HEK293 (cell line): ENCODE measurements around the gene ZFPL1.

Source experiments
- CTCF ChIA-PET: fragments of 350-600 bp; formaldehyde crosslinking; extraction: SDS; loops from one replicate; lab custom pipeline; 2021; ENCODE audit warnings: antibody characterized with exemption; lab: Yijun Ruan, JAX
- POLR2A ChIA-PET: fragments of 300-600 bp; formaldehyde crosslinking; extraction: SDS; loops from one replicate; lab custom pipeline; 2020; ENCODE audit warnings: antibody characterized with exemption, inconsistent platforms; lab: Yijun Ruan, JAX
- H3K27ac ChIP-seq: fragments of 200-500 bp; sonication (Bioruptor generic); 2 replicates; pipeline ENCODE4 v1.5.1; 2014; ENCODE audit warnings: low read depth, low read length, control low read depth, inconsistent platforms; ENCODE audit errors: extremely low read depth
- H3K36me3 ChIP-seq, 2 experiments: fragments of 200-500 bp in 1 of 2; sonication (Bioruptor generic) in 1 of 2; 1 replicate in 1 of 2; 2 replicates in 1 of 2; pipeline ENCODE4 v1.5.1; 2014 to 2017; ENCODE audit warnings: inconsistent platforms in 2 of 2, low read length in 2 of 2; ENCODE audit not compliant: control insufficient read depth in 2 of 2, insufficient read depth in 1 of 2
- H3K4me1 ChIP-seq: fragments of 200-500 bp; sonication (Bioruptor generic); 2 replicates; pipeline ENCODE4 v1.5.1; 2014; ENCODE audit warnings: mild to moderate bottlenecking, low read length, inconsistent platforms; ENCODE audit not compliant: control insufficient read depth, insufficient read depth
- H3K4me3 ChIP-seq: 2 replicates; pipeline ENCODE4 v1.5.1; 2011; ENCODE audit warnings: low read depth, mild to moderate bottlenecking, control low read depth, low read length, moderate library complexity
- H3K9me3 ChIP-seq: fragments of 200-500 bp; sonication (Bioruptor generic); 2 replicates; pipeline ENCODE4 v1.5.1; 2014; ENCODE audit warnings: low read depth, low read length, inconsistent platforms; ENCODE audit not compliant: control insufficient read depth, insufficient read depth
- ATF2 ChIP-seq: fragments of 450-650 bp; formaldehyde crosslinking; IDR thresholded peaks from 2 replicates; pipeline ENCODE4 v1.5.1; 2016; ENCODE audit warnings: missing biosample characterization, missing genetic modification characterization, low read depth
- GLIS1 ChIP-seq: fragments of 450-650 bp; formaldehyde crosslinking; IDR thresholded peaks from 2 replicates; pipeline ENCODE4 v1.5.1; 2016; ENCODE audit warnings: missing biosample characterization, missing genetic modification characterization
- HIC1 ChIP-seq: fragments of 450-650 bp; formaldehyde crosslinking; IDR thresholded peaks from 2 replicates; pipeline ENCODE4 v1.5.1; 2016; ENCODE audit warnings: missing biosample characterization, missing genetic modification characterization
- KLF1 ChIP-seq: fragments of 450-650 bp; formaldehyde crosslinking; IDR thresholded peaks from 2 replicates; pipeline ENCODE4 v1.5.1; 2016; ENCODE audit warnings: missing biosample characterization, missing genetic modification characterization
- MEIS1 ChIP-seq: sonication (generic); formaldehyde crosslinking; IDR thresholded peaks from 2 replicates; pipeline ENCODE4 v1.8.1; 2022; ENCODE audit warnings: missing genetic modification reagents, mild to moderate bottlenecking, borderline replicate concordance
- SCRT1 ChIP-seq: fragments of 450-650 bp; formaldehyde crosslinking; IDR thresholded peaks from 2 replicates; pipeline ENCODE4 v1.5.1; 2016; ENCODE audit warnings: missing biosample characterization, missing genetic modification characterization, borderline replicate concordance
- SP7 ChIP-seq: fragments of 450-650 bp; formaldehyde crosslinking; IDR thresholded peaks from 2 replicates; pipeline ENCODE4 v1.5.1; 2016; ENCODE audit warnings: missing biosample characterization, missing genetic modification characterization
- ZNF146 ChIP-seq: fragments of 450-650 bp; formaldehyde crosslinking; IDR thresholded peaks from 2 replicates; pipeline ENCODE4 v1.5.1; 2016; ENCODE audit warnings: missing biosample characterization, missing genetic modification characterization
- ZNF157 ChIP-seq: fragments of 450-650 bp; formaldehyde crosslinking; IDR thresholded peaks from 2 replicates; pipeline ENCODE4 v1.5.1; 2016; ENCODE audit warnings: missing biosample characterization, missing genetic modification characterization
- ZNF16 ChIP-seq: fragments of 450-650 bp; formaldehyde crosslinking; IDR thresholded peaks from 2 replicates; pipeline ENCODE4 v1.5.1; 2016; ENCODE audit warnings: low read depth, missing biosample characterization, missing genetic modification characterization
- ZNF19 ChIP-seq: fragments of 450-650 bp; formaldehyde crosslinking; IDR thresholded peaks from 2 replicates; pipeline ENCODE4; 2016; ENCODE audit warnings: missing biosample characterization, missing genetic modification characterization, low read depth
- ZNF24 ChIP-seq: fragments of 450-650 bp; formaldehyde crosslinking; IDR thresholded peaks from 2 replicates; pipeline ENCODE4 v1.5.1; 2016; ENCODE audit warnings: missing biosample characterization, missing genetic modification characterization
- ZNF366 ChIP-seq: fragments of 450-650 bp; formaldehyde crosslinking; conservative IDR thresholded peaks from 2 replicates; pipeline ENCODE4 v1.5.1; 2016; ENCODE audit warnings: missing biosample characterization, missing genetic modification characterization
- ZNF433 ChIP-seq: fragments of 450-650 bp; formaldehyde crosslinking; IDR thresholded peaks from 2 replicates; pipeline ENCODE4 v1.5.1; 2016; ENCODE audit warnings: missing biosample characterization, missing genetic modification characterization, low read depth
- ZNF549 ChIP-seq: fragments of 450-650 bp; IDR thresholded peaks from 2 replicates; pipeline ENCODE4 v1.5.1; 2018; ENCODE audit warnings: missing biosample characterization, missing genetic modification characterization, mild to moderate bottlenecking, inconsistent platforms, moderate library complexity
- ZNF596 ChIP-seq: fragments of 450-650 bp; IDR thresholded peaks from 2 replicates; pipeline ENCODE4 v1.5.0; 2018; ENCODE audit warnings: missing biosample characterization, mild to moderate bottlenecking, missing genetic modification characterization, moderate library complexity
- ZNF600 ChIP-seq: fragments of 450-650 bp; formaldehyde crosslinking; IDR thresholded peaks from 2 replicates; pipeline ENCODE4 v1.5.1; 2016; ENCODE audit warnings: missing biosample characterization, missing genetic modification characterization
- ZNF76 ChIP-seq: fragments of 450-650 bp; formaldehyde crosslinking; IDR thresholded peaks from 2 replicates; pipeline ENCODE4; 2016; ENCODE audit warnings: low read depth, missing biosample characterization, missing genetic modification characterization, borderline replicate concordance
- ZNF776 ChIP-seq: fragments of 450-650 bp; formaldehyde crosslinking; IDR thresholded peaks from 2 replicates; pipeline ENCODE4 v1.5.0; 2017; ENCODE audit warnings: missing biosample characterization, missing genetic modification characterization, borderline replicate concordance
- ZSCAN23 ChIP-seq: fragments of 450-650 bp; formaldehyde crosslinking; IDR thresholded peaks from 2 replicates; pipeline ENCODE4 v1.5.1; 2016; ENCODE audit warnings: missing biosample characterization, missing genetic modification characterization
- TF ChIP-seq, protein P1 (sequence below): fragments of 450-650 bp; formaldehyde crosslinking; IDR thresholded peaks from 2 replicates; pipeline ENCODE4 v1.5.1; 2017; ENCODE audit warnings: missing biosample characterization, missing genetic modification characterization
- TF ChIP-seq, protein P2 (sequence below): fragments of 450-650 bp; formaldehyde crosslinking; IDR thresholded peaks from 2 replicates; pipeline ENCODE4 v1.5.1; 2017; ENCODE audit warnings: missing biosample characterization, missing genetic modification characterization

The ZFPL1 gene

DNA sequence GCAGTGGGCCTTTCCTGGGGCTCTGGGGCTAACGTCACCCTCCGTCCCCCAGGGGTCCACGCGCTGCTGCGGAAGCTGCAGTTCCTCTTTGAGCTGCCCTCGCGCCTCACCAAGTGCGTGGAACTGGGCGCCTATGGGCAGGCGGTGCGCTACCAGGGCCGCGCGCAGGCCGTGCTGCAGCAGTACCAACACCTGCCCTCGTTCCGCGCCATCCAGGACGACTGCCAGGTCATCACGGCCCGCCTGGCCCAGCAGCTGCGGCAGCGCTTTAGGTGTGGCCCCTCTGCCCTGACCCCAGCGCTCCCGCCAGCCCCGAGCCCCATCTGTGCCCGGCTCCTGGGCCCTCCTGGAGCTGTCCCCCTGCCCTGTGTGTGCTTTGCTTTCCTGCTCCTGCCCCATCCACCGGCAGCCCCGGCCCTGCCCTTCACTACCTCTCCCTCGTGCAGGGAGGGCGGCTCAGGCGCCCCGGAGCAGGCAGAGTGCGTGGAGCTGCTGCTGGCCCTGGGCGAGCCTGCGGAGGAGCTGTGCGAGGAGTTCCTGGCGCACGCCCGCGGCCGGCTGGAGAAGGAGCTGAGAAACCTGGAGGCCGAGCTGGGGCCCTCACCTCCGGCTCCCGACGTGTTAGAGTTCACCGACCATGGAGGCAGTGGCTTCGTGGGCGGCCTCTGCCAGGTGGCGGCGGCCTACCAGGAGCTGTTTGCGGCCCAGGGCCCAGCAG lies 23.9 kb downstream of the ZFPL1 start:
- no peak overlapping the region for H3K27ac ChIP-seq
- TF ChIP-seq KLF1 (tag by site-specific recombination) (no peak), ZNF600 (peak; percentile 36; the same call in 1 of the 2 replicates)
- TF ChIP-seq, protein P1, sequence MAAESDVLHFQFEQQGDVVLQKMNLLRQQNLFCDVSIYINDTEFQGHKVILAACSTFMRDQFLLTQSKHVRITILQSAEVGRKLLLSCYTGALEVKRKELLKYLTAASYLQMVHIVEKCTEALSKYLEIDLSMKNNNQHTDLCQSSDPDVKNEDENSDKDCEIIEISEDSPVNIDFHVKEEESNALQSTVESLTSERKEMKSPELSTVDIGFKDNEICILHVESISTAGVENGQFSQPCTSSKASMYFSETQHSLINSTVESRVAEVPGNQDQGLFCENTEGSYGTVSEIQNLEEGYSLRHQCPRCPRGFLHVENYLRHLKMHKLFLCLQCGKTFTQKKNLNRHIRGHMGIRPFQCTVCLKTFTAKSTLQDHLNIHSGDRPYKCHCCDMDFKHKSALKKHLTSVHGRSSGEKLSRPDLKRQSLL (tag by site-specific recombination) = 0 out of 2 replicates have a peak, but pooled peaks have one; percentile 20
- TF ChIP-seq, all 188 proteins: peak for 2
- Histone ChIP-seq H3K4me1 (peaks cover 12% of the 10 kb centered on the region), H3K4me3 (no peak overlapping the region), H3K36me3 (peaks cover 0 to 32% of the 10 kb centered on the region in 2 experiments; a peak in 2 of 3 replicates), H3K9me3 (no peaks in the 10 kb centered on the region)
- POLR2A ChIA-PET = interaction anchor here (1.3 kb wide), 1 partner anchor 11 kb away, joined by 5 read pairs; the partner anchor contains the start of gene VPS51
- CTCF ChIA-PET = interaction anchor here (1.1 to 1.7 kb wide), 2 partner anchors 9 to 95 kb away, joined by 5 to 6 read pairs; partner anchors contain the start of gene ZNHIT2

- H3K36me3 ChIP-seq = peaks cover 0 to 33% of the 10 kb centered on the region in 2 experiments; a peak in 2 of 3 replicates
- no peaks in the 10 kb centered on the region for H3K9me3 ChIP-seq
- CTCF ChIA-PET = interaction anchor here (0.6 to 4.4 kb wide), 5 partner anchors 9 to 245 kb away, joined by 3 to 37 read pairs (median 5); partner anchors contain the start of genes FAU, MRPL49 and ZNHIT2
- TF ChIP-seq ZNF366 (tag by site-specific recombination) (no peak), ZNF776 (no peak), ZNF16 (no peak), ZNF146 (tag by site-specific recombination) (no peak), SP7 (tag by site-specific recombination) (no peak), ZNF549 (no peak), ZSCAN23 (tag by site-specific recombination) (no peak), GLIS1 (no peak), ZNF433 (tag by site-specific recombination) (no peak), ZNF76 (no peak), ZNF596 (tag by site-specific recombination) (no peak), ZNF19 (tag by site-specific recombination) (no peak)
- TF ChIP-seq, protein P2, sequence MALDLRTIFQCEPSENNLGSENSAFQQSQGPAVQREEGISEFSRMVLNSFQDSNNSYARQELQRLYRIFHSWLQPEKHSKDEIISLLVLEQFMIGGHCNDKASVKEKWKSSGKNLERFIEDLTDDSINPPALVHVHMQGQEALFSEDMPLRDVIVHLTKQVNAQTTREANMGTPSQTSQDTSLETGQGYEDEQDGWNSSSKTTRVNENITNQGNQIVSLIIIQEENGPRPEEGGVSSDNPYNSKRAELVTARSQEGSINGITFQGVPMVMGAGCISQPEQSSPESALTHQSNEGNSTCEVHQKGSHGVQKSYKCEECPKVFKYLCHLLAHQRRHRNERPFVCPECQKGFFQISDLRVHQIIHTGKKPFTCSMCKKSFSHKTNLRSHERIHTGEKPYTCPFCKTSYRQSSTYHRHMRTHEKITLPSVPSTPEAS = no peak
- no peak overlapping the region for H3K4me3 ChIP-seq
- H3K4me1 ChIP-seq = peaks cover 14% of the 10 kb centered on the region
- POLR2A ChIA-PET = interaction anchor here (0.8 to 1.3 kb wide), 2 partner anchors 12 to 14 kb away, joined by 3 to 5 read pairs; partner anchors contain the start of genes FAU, MRPL49 and VPS51
- no peak overlapping the region for H3K27ac ChIP-seq
Observed at GRCh38 chr11:65108469-65109123, 24.6 kb downstream of the ZFPL1 start.

DNA sequence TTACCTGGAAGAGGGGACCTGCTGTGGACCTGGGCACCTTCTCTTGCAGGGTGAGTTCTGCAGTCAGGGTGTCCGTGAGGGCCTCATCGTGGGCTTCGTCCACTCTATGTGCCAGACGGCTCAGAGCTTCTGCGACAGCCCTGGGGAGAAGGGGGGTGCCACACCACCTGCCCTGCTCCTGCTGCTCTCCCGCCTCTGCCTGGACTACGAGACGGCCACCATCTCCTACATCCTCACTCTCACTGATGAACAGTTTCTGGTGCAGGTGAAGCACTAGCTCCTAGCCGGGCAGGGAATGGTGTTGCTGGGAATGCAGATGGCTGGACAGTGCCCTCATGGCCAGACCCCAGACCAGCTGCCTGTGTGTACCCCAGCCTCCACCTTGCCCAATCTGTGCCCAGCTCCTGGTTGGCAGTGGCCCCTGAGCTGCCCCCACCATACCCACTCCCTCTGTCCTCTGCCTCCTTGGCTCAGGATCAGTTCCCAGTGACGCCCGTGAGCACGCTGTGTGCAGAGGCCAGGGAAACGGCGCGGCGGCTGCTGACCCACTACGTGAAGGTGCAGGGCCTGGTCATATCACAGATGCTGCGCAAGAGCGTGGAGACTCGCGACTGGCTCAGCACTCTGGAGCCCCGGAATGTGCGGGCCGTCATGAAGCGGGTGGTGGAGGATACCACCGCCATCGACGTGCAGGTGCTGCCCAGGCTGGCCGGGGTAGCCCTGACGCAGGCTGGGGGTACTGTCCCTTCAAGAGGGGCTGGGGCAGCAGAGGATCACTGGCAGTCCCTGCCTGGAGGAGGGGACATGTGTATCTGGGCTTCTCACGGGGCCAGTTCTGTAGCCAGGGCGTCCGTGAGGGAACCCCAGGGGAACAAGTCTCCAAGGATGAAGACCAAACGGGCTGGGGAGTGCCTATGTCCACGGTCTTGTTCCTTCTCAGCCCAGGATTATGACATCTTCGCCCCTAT lies 25.5 kb downstream of the ZFPL1 start:
- Histone ChIP-seq H3K27ac (no peak overlapping the region), H3K36me3 (peaks cover 0 to 42% of the 10 kb centered on the region in 2 experiments; a peak in 2 of 3 replicates), H3K9me3 (no peaks in the 10 kb centered on the region), H3K4me1 (peaks cover 8% of the 10 kb centered on the region), H3K4me3 (no peak overlapping the region)
- CTCF ChIA-PET = interaction anchor here (0.6 to 4.8 kb wide), 12 partner anchors 9 to 245 kb away, joined by 3 to 110 read pairs (median 5); partner anchors contain the start of genes FAU, MRPL49 and VPS51
- POLR2A ChIA-PET = interaction anchor here (0.6 to 5.0 kb wide), 8 partner anchors 10 to 331 kb away, joined by 3 to 57 read pairs (median 4); partner anchors contain the start of genes CDCA5, FAU, MRPL49 and SF1
- TF ChIP-seq ZNF157 (tag by site-specific recombination) (peak; percentile 67), ATF2 (tag by site-specific recombination) (no peak), SCRT1 (no peak), ZNF24 (tag by site-specific recombination) (no peak), HIC1 (tag by site-specific recombination) (0 out of 2 replicates have a peak, but pooled peaks have one; percentile 42), MEIS1 (no peak)
